Measurements from ENCODE around the gene MAD1L1.

- TF ChIP-seq CTCF (conservative IDR thresholded peaks at IDR 0.05) (no peak), ZFX (IDR thresholded peaks at IDR 0.05) (no peak)
Observed at GRCh38 chr7:1987591-1988532, 244.9 kb downstream of the MAD1L1 start.

Data from C4-2B (cell line).